H1 (cell line): ENCODE measurements around the gene SPRN. TPM values are rescaled to one million over a fixed set of nuclear protein-coding genes. Genes with fewer than 3 reads are reported as not detected.

ENCODE experiments used
- ATF3 ChIP-seq: IDR thresholded peaks from 2 replicates; pipeline ENCODE4 v1.6.1; 2011; ENCODE audit warnings: low read depth, mild to moderate bottlenecking, low read length; ENCODE audit not compliant: insufficient read depth
- BRCA1 ChIP-seq: IDR thresholded peaks from 2 replicates; pipeline ENCODE4 v1.6.1; 2012; ENCODE audit warnings: low read depth, low read length, improper control_type of control experiment
- CBX5 ChIP-seq: fragments of 300-800, 300-1000 bp; sonication (generic); IDR thresholded peaks from 2 replicates; pipeline ENCODE4 v1.7.1; 2016; ENCODE audit warnings: antibody characterized with exemption, low read length, low read depth
- CBX8 ChIP-seq: fragments of 300-800, 300-1000 bp; sonication (generic); IDR thresholded peaks from 2 replicates; pipeline ENCODE4 v1.7.1; 2016; ENCODE audit warnings: low read depth, low read length, borderline replicate concordance
- CEBPB ChIP-seq: IDR thresholded peaks from 2 replicates; pipeline ENCODE4 v1.6.1; 2012; ENCODE audit warnings: low read depth, low read length
- CHD1 ChIP-seq: IDR thresholded peaks from 2 replicates; pipeline ENCODE4 v1.6.1; 2012; ENCODE audit warnings: low read depth, low read length, improper control_type of control experiment
- RBBP5 ChIP-seq: IDR thresholded peaks from 2 replicates; pipeline ENCODE4 v1.7.1; 2012; ENCODE audit warnings: low read depth, mild to moderate bottlenecking, inconsistent platforms, low read length, moderate library complexity, borderline replicate concordance
- SIRT6 ChIP-seq: IDR thresholded peaks from one replicate; pipeline ENCODE4 v1.7.1; 2012; ENCODE audit warnings: low read length, inconsistent platforms
- SP4 ChIP-seq: IDR thresholded peaks from 2 replicates; pipeline ENCODE4 v1.6.1; 2012; ENCODE audit warnings: low read length, inconsistent platforms
- SUZ12 ChIP-seq: fragments of 200-600 bp; sonication (generic); IDR thresholded peaks from 2 replicates; pipeline ENCODE4 v1.6.1; 2012; ENCODE audit warnings: mild to moderate bottlenecking, inconsistent platforms, low read length, moderate library complexity, mixed read lengths
- polyA plus RNA-seq, 7 experiments: library from polyadenylated mRNA; depleted of rRNA in 3 of 7; stranded (reverse) in 5 of 7; unstranded in 2 of 7; fragments of >200 nt in 5 of 7; fragments of 200-250 nt in 2 of 7; gene quantifications; 1 replicate in 5 of 7; 2 replicates in 1 of 7; 4 replicates in 1 of 7; pipeline versions ENCODE4 v1.2.1 to v1.2.3, GENCODE V29; 2011 to 2013; ENCODE audit warnings: missing spikeins in 2 of 7, mixed read lengths in 2 of 7
- total RNA-seq: library from RNA; stranded (reverse); fragmentation: NEBNext Ultra II Directional; extraction: Animal tissue kit (Norgen Biotek cat#: 25700); gene quantifications from 2 replicates; pipeline ENCODE4 v1.2.1, GENCODE V29; 2021
- TF ChIP-seq, protein P1 (sequence below): fragments of 300-600 bp; sonication (generic); IDR thresholded peaks from 2 replicates; pipeline ENCODE4 v1.7.1; 2012; ENCODE audit warnings: low read length, moderate library complexity, mild to moderate bottlenecking, inconsistent platforms; ENCODE audit not compliant: insufficient replicate concordance

Gene SPRN
- total and polyA plus RNA-seq, 2 of the 8 experiments (the other 6 are each of a cell fraction or from before 2014, with no cell fraction given), result 0.23 to 0.24 TPM

- TF ChIP-seq, protein P1, sequence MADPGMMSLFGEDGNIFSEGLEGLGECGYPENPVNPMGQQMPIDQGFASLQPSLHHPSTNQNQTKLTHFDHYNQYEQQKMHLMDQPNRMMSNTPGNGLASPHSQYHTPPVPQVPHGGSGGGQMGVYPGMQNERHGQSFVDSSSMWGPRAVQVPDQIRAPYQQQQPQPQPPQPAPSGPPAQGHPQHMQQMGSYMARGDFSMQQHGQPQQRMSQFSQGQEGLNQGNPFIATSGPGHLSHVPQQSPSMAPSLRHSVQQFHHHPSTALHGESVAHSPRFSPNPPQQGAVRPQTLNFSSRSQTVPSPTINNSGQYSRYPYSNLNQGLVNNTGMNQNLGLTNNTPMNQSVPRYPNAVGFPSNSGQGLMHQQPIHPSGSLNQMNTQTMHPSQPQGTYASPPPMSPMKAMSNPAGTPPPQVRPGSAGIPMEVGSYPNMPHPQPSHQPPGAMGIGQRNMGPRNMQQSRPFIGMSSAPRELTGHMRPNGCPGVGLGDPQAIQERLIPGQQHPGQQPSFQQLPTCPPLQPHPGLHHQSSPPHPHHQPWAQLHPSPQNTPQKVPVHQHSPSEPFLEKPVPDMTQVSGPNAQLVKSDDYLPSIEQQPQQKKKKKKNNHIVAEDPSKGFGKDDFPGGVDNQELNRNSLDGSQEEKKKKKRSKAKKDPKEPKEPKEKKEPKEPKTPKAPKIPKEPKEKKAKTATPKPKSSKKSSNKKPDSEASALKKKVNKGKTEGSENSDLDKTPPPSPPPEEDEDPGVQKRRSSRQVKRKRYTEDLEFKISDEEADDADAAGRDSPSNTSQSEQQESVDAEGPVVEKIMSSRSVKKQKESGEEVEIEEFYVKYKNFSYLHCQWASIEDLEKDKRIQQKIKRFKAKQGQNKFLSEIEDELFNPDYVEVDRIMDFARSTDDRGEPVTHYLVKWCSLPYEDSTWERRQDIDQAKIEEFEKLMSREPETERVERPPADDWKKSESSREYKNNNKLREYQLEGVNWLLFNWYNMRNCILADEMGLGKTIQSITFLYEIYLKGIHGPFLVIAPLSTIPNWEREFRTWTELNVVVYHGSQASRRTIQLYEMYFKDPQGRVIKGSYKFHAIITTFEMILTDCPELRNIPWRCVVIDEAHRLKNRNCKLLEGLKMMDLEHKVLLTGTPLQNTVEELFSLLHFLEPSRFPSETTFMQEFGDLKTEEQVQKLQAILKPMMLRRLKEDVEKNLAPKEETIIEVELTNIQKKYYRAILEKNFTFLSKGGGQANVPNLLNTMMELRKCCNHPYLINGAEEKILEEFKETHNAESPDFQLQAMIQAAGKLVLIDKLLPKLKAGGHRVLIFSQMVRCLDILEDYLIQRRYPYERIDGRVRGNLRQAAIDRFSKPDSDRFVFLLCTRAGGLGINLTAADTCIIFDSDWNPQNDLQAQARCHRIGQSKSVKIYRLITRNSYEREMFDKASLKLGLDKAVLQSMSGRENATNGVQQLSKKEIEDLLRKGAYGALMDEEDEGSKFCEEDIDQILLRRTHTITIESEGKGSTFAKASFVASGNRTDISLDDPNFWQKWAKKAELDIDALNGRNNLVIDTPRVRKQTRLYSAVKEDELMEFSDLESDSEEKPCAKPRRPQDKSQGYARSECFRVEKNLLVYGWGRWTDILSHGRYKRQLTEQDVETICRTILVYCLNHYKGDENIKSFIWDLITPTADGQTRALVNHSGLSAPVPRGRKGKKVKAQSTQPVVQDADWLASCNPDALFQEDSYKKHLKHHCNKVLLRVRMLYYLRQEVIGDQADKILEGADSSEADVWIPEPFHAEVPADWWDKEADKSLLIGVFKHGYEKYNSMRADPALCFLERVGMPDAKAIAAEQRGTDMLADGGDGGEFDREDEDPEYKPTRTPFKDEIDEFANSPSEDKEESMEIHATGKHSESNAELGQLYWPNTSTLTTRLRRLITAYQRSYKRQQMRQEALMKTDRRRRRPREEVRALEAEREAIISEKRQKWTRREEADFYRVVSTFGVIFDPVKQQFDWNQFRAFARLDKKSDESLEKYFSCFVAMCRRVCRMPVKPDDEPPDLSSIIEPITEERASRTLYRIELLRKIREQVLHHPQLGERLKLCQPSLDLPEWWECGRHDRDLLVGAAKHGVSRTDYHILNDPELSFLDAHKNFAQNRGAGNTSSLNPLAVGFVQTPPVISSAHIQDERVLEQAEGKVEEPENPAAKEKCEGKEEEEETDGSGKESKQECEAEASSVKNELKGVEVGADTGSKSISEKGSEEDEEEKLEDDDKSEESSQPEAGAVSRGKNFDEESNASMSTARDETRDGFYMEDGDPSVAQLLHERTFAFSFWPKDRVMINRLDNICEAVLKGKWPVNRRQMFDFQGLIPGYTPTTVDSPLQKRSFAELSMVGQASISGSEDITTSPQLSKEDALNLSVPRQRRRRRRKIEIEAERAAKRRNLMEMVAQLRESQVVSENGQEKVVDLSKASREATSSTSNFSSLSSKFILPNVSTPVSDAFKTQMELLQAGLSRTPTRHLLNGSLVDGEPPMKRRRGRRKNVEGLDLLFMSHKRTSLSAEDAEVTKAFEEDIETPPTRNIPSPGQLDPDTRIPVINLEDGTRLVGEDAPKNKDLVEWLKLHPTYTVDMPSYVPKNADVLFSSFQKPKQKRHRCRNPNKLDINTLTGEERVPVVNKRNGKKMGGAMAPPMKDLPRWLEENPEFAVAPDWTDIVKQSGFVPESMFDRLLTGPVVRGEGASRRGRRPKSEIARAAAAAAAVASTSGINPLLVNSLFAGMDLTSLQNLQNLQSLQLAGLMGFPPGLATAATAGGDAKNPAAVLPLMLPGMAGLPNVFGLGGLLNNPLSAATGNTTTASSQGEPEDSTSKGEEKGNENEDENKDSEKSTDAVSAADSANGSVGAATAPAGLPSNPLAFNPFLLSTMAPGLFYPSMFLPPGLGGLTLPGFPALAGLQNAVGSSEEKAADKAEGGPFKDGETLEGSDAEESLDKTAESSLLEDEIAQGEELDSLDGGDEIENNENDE, result no peak
- TF ChIP-seq SP4, result no peak
- no peak for TF ChIP-seq CHD1
- TF ChIP-seq CBX5, result no peak
- no peak for TF ChIP-seq CBX8
- TF ChIP-seq CEBPB, result no peak
- no peak for TF ChIP-seq BRCA1
- TF ChIP-seq ATF3, result no peak
- TF ChIP-seq SUZ12, result no peak
- no peak for TF ChIP-seq SIRT6
- TF ChIP-seq RBBP5, result no peak
Observed at GRCh38 chr10:133415752-133416151, 8.7 kb downstream of the SPRN start (continued).
